Ishikawa (cell line): ENCODE measurements around the gene CDH10.

ENCODE experiments used
- CEBPB ChIP-seq: IDR thresholded peaks from 2 replicates; pipeline ENCODE4 v1.6.1; 2012
- CREB1 ChIP-seq: IDR thresholded peaks from 2 replicates; pipeline ENCODE4 v1.6.1; 2012; ENCODE audit warnings: low read depth
- EGR1 ChIP-seq: IDR thresholded peaks from 2 replicates; pipeline ENCODE4 v1.6.1; 2012
- EP300 ChIP-seq: IDR thresholded peaks from 2 replicates; pipeline ENCODE4 v1.6.1; 2012; ENCODE audit warnings: borderline replicate concordance
- FOXM1 ChIP-seq: IDR thresholded peaks from 2 replicates; pipeline ENCODE4 v1.6.1; 2012; ENCODE audit warnings: low read depth, borderline replicate concordance
- NFIC ChIP-seq: IDR thresholded peaks from 2 replicates; pipeline ENCODE4 v1.6.1; 2012
- RAD21 ChIP-seq: IDR thresholded peaks from 2 replicates; pipeline ENCODE4 v1.6.1; 2012; ENCODE audit warnings: low read depth
- TAF1 ChIP-seq: IDR thresholded peaks from 2 replicates; pipeline ENCODE4 v1.6.1; 2012; ENCODE audit warnings: low read depth, mild to moderate bottlenecking
- TCF12 ChIP-seq: IDR thresholded peaks from 2 replicates; pipeline ENCODE4 v1.6.1; 2012; ENCODE audit warnings: low read depth
- TEAD4 ChIP-seq: IDR thresholded peaks from 2 replicates; pipeline ENCODE4 v1.6.1; 2012
- YY1 ChIP-seq: IDR thresholded peaks from 2 replicates; pipeline ENCODE4 v1.6.1; 2012; ENCODE audit warnings: low read depth
- ZBTB7A ChIP-seq: IDR thresholded peaks from 2 replicates; pipeline ENCODE4 v1.6.1; 2012; ENCODE audit warnings: low read depth
- TF ChIP-seq, protein P1 (sequence below): IDR thresholded peaks from 2 replicates; pipeline ENCODE4 v1.6.1; 2012
- TF ChIP-seq, protein P2 (sequence below): IDR thresholded peaks from 2 replicates; pipeline ENCODE4 v1.6.1; 2012; ENCODE audit warnings: low read depth, mild to moderate bottlenecking
- TF ChIP-seq, protein P3 (sequence below): IDR thresholded peaks from 2 replicates; pipeline ENCODE4 v1.6.1; 2012

The CDH10 gene

DNA sequence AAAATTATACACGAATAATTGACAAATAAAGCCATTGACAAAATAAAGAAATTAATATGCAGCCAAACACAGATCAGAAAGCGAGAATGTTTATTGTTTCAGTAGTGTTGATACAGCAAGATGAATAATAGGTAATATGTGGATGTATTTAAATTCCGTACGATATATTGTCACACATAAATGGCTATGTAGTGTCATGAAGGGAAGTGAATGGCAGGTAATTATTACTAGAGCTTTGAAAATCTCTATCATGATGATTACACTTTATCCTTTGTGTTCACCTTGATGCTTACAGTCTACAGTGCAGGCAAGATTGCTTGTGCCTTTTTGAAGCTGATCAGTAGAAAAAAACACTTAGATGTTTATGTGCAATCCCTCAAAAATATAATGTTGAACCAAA, 23.3 kb upstream of the CDH10 start:
- TF ChIP-seq, protein P1, sequence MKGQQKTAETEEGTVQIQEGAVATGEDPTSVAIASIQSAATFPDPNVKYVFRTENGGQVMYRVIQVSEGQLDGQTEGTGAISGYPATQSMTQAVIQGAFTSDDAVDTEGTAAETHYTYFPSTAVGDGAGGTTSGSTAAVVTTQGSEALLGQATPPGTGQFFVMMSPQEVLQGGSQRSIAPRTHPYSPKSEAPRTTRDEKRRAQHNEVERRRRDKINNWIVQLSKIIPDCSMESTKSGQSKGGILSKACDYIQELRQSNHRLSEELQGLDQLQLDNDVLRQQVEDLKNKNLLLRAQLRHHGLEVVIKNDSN, result no peak
- TF ChIP-seq, protein P2, sequence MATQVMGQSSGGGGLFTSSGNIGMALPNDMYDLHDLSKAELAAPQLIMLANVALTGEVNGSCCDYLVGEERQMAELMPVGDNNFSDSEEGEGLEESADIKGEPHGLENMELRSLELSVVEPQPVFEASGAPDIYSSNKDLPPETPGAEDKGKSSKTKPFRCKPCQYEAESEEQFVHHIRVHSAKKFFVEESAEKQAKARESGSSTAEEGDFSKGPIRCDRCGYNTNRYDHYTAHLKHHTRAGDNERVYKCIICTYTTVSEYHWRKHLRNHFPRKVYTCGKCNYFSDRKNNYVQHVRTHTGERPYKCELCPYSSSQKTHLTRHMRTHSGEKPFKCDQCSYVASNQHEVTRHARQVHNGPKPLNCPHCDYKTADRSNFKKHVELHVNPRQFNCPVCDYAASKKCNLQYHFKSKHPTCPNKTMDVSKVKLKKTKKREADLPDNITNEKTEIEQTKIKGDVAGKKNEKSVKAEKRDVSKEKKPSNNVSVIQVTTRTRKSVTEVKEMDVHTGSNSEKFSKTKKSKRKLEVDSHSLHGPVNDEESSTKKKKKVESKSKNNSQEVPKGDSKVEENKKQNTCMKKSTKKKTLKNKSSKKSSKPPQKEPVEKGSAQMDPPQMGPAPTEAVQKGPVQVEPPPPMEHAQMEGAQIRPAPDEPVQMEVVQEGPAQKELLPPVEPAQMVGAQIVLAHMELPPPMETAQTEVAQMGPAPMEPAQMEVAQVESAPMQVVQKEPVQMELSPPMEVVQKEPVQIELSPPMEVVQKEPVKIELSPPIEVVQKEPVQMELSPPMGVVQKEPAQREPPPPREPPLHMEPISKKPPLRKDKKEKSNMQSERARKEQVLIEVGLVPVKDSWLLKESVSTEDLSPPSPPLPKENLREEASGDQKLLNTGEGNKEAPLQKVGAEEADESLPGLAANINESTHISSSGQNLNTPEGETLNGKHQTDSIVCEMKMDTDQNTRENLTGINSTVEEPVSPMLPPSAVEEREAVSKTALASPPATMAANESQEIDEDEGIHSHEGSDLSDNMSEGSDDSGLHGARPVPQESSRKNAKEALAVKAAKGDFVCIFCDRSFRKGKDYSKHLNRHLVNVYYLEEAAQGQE, result no peak

DNA sequence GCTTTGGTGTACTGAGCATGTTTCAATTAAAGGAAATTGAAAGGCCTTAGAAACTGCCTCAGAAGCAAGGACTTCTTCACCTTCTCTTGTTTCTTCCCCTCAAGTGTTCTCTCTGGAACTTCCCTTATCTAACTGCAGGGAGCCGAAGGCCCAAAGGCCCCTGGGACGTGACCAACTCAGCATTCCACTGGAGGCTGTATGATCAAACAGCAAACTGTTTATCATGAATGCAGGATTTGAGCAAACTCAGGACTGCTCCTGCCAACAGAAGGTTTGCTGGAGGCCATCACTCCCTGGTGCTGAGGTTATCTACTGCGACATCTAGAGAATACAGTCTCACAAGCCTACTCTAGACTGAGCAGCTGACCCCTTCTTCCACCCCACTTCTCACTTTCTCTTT, 4.8 kb upstream of the CDH10 start:
- TF ChIP-seq ZBTB7A (no peak), YY1 (no peak), RAD21 (no peak), EGR1 (no peak), FOXM1 (no peak), CREB1 (no peak), EP300 (no peak)
- TF ChIP-seq, protein P3, sequence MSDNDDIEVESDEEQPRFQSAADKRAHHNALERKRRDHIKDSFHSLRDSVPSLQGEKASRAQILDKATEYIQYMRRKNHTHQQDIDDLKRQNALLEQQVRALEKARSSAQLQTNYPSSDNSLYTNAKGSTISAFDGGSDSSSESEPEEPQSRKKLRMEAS, result no peak

DNA sequence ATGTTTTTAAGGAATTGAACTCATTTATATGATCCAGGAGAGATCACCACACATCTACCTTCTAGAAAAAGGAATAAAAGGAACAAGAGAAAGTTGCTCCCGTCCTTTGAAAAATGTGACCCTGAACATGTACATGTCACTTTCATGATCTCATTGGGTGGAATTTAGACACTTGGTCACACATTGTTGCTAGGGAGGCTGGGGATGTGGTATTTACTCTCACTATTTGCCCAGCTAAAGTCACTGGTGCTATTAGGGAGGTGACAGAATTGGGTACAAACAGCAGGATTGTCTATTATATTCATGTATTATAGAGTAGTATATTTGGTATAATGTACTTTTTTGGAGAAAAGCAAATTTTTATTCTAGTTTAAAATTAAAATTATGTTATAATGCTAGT, 2.1 kb upstream of the CDH10 start:
- TF ChIP-seq ZBTB7A (no peak), TAF1 (no peak), EGR1 (no peak), EP300 (no peak), FOXM1 (no peak), YY1 (no peak), TCF12 (no peak), TEAD4 (no peak), CREB1 (no peak), CEBPB (no peak), NFIC (no peak)
- TF ChIP-seq, protein P1, result no peak
- TF ChIP-seq, protein P2, result no peak

DNA sequence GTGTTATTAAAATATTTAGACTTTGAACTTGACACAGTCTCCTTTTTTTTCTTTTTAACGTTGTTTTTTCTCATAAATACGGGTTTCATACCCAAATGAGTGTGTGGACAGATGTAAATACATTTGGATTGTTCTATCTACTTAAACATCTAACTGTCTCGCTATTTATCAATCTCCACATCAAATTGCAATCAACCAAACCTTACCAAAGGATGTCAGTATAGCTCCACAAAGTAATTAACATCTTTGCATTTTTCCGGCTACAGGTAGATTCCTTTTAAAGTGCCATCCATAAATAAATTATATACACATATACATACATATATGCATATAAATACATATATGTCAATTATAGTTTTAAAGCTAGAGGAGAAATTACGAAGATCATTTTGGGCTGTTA, 705 bp upstream of the CDH10 start:
- TF ChIP-seq CREB1 (no peak), TEAD4 (no peak), YY1 (no peak), RAD21 (no peak), NFIC (no peak), ZBTB7A (no peak), TCF12 (no peak), EGR1 (no peak), FOXM1 (no peak), EP300 (no peak)
- TF ChIP-seq, protein P2, result no peak
- TF ChIP-seq, protein P3, result no peak
- TF ChIP-seq, protein P1, result no peak

DNA sequence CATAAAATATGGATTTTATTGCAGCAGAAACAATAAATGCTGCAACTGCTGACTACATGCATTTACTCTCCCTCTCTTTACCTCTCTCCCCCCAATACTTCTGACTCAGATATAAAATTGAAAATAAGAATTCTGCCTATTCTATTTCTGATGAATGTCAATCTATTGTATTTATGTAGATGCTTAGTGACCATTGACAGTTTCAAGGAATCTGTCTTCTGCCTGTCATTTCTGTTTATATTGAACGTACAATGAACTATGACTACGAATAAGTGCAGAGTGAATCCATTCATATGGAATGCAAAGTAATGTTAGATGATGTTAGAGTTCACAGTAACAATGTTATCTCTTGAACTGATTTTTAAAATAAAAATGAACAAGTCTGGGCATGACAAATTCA, 898 bp downstream of the CDH10 start:
- TF ChIP-seq, protein P3, result no peak
- TF ChIP-seq CREB1 (no peak), NFIC (no peak), TCF12 (no peak), EP300 (no peak), FOXM1 (no peak), EGR1 (no peak), ZBTB7A (no peak), CEBPB (no peak), TEAD4 (no peak), TAF1 (no peak), RAD21 (no peak), YY1 (no peak)
- TF ChIP-seq, protein P1, result no peak
- TF ChIP-seq, protein P2, result no peak
